HG03521 (cell line): ENCODE measurements around the gene SCD.
"Not testable (repeated sequence)": the region's sequence is repeated elsewhere in the genome, so short reads cannot be mapped to it uniquely, and the experiment has no call there.

ENCODE experiments used
- ATAC-seq: cut with Tn5 transposase; IDR thresholded peaks from one replicate; pipeline ENCODE4 v1.9.1; 2021; ENCODE audit warnings: mild to moderate bottlenecking, moderate library complexity; ENCODE audit not compliant: unreplicated experiment

The SCD gene

DNA sequence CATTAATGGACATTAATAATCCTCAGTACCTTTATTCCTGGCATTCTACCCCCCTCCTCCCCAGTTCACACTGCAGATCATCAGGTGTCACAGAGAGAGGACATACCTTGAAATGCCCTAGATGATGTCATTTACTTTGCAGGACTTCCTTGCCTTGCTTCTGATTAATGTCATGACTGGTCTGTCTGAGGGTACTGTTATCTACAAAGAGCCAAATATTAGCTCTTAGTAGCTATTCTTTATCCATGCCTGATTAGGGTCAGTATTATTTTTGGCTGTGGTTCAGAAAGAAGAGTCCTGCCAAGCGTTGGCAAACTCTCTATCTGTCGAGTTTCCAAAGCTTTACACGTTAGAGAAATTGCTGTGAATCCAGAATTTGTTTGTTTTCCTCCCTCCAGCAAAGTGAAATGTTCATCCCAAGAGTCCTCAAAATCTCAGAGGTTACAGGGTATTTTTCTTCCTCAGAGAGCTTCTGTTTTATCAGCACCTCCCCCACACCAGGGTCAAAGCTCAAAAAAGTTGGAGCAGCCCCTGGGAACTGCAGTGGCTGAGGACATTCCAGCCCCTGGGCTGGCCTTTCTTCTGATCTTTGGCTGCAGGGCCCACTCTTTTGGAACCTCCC, 12.6 kb downstream of the SCD start:
- ATAC-seq: no peak

DNA sequence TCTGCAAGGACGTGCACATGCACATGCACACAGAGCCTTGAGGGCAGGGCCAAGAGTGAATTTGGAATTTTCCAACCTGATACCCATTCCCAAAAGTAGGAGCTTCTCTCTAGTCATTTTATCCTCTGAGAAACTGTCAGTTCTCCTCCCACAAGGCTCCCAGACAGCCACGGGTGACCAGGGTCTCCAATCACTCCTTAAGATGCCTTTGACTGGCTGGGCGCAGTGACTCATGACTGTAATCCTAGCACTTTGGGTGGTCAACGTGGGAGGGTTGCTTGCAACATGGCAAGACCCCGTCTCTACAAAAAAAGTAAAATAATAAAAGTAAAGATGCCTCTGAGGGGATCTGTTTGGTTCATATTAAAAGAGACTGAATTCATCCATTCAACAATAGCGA, 13.2 kb downstream of the SCD start:
- ATAC-seq: no peak

GRCh38 chr10:100362570-100363496, 15.8 kb downstream of the SCD start:
- no peak for ATAC-seq

GRCh38 chr10:100364175-100364574, 17.1 kb downstream of the SCD start:
- no peak for ATAC-seq

DNA sequence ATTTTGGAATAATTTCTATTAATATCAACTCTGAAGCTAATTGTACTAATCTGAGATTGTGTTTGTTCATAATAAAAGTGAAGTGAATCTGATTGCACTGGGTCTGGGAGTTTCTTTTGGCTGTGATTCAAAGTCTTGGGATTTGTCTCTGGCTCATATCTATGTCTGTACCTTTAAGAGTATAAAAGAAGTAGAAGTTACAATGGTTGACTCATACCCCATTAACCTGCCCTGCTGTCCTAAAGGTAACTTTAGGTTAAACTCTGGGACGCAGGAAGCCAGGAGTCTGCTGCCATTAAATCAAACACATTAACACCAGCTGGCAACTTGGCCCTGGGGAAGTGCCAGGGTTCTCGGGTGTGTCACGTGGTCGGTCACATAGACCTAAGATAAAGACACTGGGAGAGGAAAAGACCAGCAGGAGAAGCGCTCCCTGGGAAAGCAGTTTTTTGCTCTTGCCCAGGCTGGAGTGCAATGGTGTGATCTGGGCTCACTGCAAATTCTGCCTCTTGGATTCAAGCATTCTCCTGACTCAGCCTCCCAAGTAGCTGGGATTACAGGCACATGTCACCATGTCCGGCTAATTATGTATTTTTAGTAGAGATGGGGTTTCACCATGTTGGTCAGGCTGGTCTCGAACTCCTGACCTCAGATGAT, 17.8 kb downstream of the SCD start:
- no peak for ATAC-seq

GRCh38 chr10:100368721-100369120, 21.7 kb downstream of the SCD start:
- ATAC-seq: no peak

DNA sequence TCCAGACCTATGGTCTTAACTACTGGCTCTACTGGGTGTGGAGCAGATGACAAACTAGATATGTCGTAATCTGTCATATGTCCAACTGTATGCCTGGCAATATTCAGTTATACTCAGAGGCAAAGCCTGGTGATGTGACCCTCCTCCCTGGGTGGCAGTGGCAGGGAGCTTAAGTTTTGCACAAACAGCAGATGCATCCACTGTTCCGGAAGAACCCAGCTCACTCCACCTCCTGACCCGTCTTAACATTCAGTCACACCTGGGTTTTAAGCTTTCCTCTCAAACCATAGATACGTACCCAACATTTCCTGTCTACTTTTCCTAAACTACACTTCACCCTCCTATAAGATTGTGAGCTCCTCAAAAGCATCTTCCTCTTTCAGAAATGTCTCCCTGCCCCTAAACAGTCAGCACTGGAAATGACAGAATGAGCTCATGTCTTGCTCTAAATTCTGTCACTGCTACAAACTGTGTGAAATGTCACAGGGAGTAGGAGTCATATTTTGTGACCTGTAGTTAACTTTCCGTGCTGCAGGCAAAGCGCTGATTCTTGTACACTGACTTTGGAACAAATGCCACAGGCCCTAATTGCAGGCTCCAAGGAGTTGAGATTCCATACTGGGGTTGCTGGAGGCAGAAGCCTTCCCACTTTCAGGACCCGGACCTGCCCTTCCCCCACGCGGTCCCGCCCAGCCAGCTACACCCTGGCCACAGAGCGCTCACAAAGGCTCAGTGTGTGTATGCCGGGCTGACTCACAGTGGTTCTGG, 23.9 kb downstream of the SCD start:
- ATAC-seq: no peak

GRCh38 chr10:100371482-100372027, 24.5 kb downstream of the SCD start:
- ATAC-seq: no peak

- ATAC-seq: no peak
Observed at GRCh38 chr10:100372415-100373297, 25.6 kb downstream of the SCD start.

GRCh38 chr10:100373298-100374199, 26.5 kb downstream of the SCD start:
- peak; percentile 96 for ATAC-seq

- ATAC-seq: no peak
Observed at GRCh38 chr10:100374200-100374655, 27.2 kb downstream of the SCD start.

DNA sequence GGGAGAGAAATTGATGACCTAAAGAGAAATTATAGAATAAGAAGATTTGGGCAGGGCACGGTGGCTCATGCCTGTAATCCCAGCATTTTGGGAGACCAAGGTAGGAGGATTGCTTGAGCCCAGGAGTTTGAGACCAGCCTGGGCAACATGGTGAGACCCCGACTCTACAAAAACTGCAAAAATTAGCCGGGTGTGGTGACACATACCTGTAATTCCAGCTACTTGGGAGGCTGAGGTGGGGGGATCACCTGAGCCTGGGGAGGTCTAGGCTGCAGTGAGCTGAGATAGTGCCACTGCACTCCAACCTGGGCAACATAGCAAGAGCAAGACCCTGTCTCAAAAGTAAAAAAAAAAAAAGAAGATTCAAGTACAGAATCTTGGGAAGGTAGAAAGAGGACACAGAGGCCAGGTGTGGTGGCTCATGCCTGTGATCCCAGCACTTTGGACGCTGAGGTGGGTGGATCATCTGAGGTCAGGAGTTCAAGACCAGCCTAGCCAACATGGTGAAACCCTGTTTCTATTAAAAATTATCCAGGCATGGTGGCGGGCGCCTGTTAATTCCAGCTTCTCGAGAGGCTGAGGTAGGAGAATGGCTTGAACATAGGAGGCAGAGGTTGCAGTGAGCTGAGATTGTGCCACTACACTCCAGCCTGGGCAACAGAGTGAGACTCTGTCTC, 27.8 kb downstream of the SCD start:
- ATAC-seq: not testable (repeated sequence)

GRCh38 chr10:100376656-100377055, 29.6 kb downstream of the SCD start:
- ATAC-seq: not testable (repeated sequence)

- ATAC-seq: no peak
Observed at GRCh38 chr10:100377830-100378229, 30.8 kb downstream of the SCD start.

GRCh38 chr10:100380400-100380799, 33.4 kb downstream of the SCD start:
- no peak for ATAC-seq

GRCh38 chr10:100382553-100382952, 35.5 kb downstream of the SCD start:
- no peak for ATAC-seq

GRCh38 chr10:100383251-100383650, 36.2 kb downstream of the SCD start:
- no peak for ATAC-seq
